ENCODE measurements around the gene PALD1.

GRCh38 chr10:70435241-70436085, 43.1 kb upstream of the PALD1 start:
- TF ChIP-seq CTCF (IDR thresholded peaks at IDR 0.05; ENCODE audit: insufficient read depth, low read depth, low read length) (no peak), EZH2 (IDR thresholded peaks at IDR 0.05; ENCODE audit: insufficient read depth, low read length) (no peak)
